Endodermal cell (in vitro differentiated cells): ENCODE measurements around the gene IGHMBP2. TPM values are rescaled to one million over a fixed set of nuclear protein-coding genes. Genes with fewer than 3 reads are reported as not detected.
A peak's percentile ranks its signal among the peaks of the same experiment; 100 is the strongest.

Source experiments
- DNase-seq: peaks from one replicate; pipeline ENCODE4 v3.0.0-alpha.2; 2017
- H3K27ac ChIP-seq: 2 replicates; pipeline ENCODE4 v1.5.1; 2013; ENCODE audit warnings: mild to moderate bottlenecking, low read depth, low read length, moderate library complexity
- H3K27me3 ChIP-seq: 2 replicates; pipeline ENCODE4 v1.6.1; 2013; ENCODE audit warnings: mild to moderate bottlenecking, low read length, moderate library complexity; ENCODE audit not compliant: insufficient read depth, control insufficient read depth, poor library complexity, severe bottlenecking
- H3K36me3 ChIP-seq: 2 replicates; pipeline ENCODE4 v1.7.0; 2013; ENCODE audit warnings: mild to moderate bottlenecking, low read length, moderate library complexity; ENCODE audit not compliant: control insufficient read depth, insufficient read depth
- H3K4me1 ChIP-seq: one replicate; pipeline ENCODE4 v1.7.0; 2013; ENCODE audit warnings: low read length; ENCODE audit not compliant: control insufficient read depth, insufficient read depth
- H3K4me3 ChIP-seq: 2 replicates; pipeline ENCODE4 v1.5.1; 2013; ENCODE audit warnings: mild to moderate bottlenecking, low read length, moderate library complexity
- H3K9ac ChIP-seq: 2 replicates; pipeline ENCODE4 v1.6.1; 2013; ENCODE audit warnings: mild to moderate bottlenecking, low read length, moderate library complexity; ENCODE audit not compliant: poor library complexity, severe bottlenecking; ENCODE audit errors: extremely low read depth
- H3K9me3 ChIP-seq: 2 replicates; pipeline ENCODE4 v1.6.1; 2013; ENCODE audit warnings: mild to moderate bottlenecking, low read length, moderate library complexity; ENCODE audit not compliant: control insufficient read depth
- H3K27ac Mint-ChIP-seq: 2 replicates; pipeline ENCODE4 v1.8.0; 2020; ENCODE audit warnings: mixed read lengths
- H3K27me3 Mint-ChIP-seq: 2 replicates; pipeline ENCODE4 v1.8.0; 2021; ENCODE audit warnings: mild to moderate bottlenecking, mixed read lengths; ENCODE audit not compliant: insufficient read depth
- H3K36me3 Mint-ChIP-seq: 2 replicates; pipeline ENCODE4 v1.8.0; 2020; ENCODE audit warnings: low read depth, mixed read lengths
- H3K4me1 Mint-ChIP-seq: 2 replicates; pipeline ENCODE4 v1.8.0; 2020; ENCODE audit warnings: mixed read lengths
- H3K4me3 Mint-ChIP-seq: 2 replicates; pipeline ENCODE4 v1.8.0; 2020; ENCODE audit warnings: mild to moderate bottlenecking, moderate library complexity, mixed read lengths
- H3K9me3 Mint-ChIP-seq: 2 replicates; pipeline ENCODE4 v1.8.0; 2020; ENCODE audit warnings: mild to moderate bottlenecking, mixed read lengths
- WGBS, 2 experiments: methylation state at CpG; one replicate each; pipeline versions ENCODE4 v1.1.5 to v1.1.7; 2013; ENCODE audit warnings: missing lambda C conversion rate in 2 of 2, mixed read lengths in 1 of 2; ENCODE audit not compliant: insufficient coverage in 1 of 2, insufficient read length in 1 of 2; 5-methylcytosine and 5-hydroxymethylcytosine counted together
- total RNA-seq, 2 donors: library from RNA; stranded (reverse); fragmentation: NEBNext Ultra II Directional in 1 of 2; extraction: Animal tissue kit (Norgen Biotek cat#: 25700) in 1 of 2; gene quantifications; 2 replicates in 1 of 2; 3 replicates in 1 of 2; pipeline ENCODE4 v1.2.1, GENCODE V29; 2021
- TF ChIP-seq, protein P1 (sequence below): fragments of 200-600 bp; sonication (generic); conservative IDR thresholded peaks from 2 replicates; pipeline ENCODE4 v1.5.0; 2021; ENCODE audit warnings: antibody characterized with exemption, mild to moderate bottlenecking

Gene IGHMBP2
- total RNA-seq, 2 donors from 2014 or later, result 23.9 to 28.3 TPM

- H3K36me3 ChIP-seq, result peaks cover 70% of the 10 kb centered on the region
- Mint-ChIP-seq H3K4me1 (no peaks in the 10 kb centered on the region), H3K36me3 (peaks cover 78% of the 10 kb centered on the region), H3K27ac (peak overlapping the region; percentile 30), H3K27me3 (no peaks in the 10 kb centered on the region), H3K9me3 (peaks cover 35% of the 10 kb centered on the region), H3K4me3 (no peak overlapping the region)
- H3K9me3 ChIP-seq, result peaks cover 33% of the 10 kb centered on the region
- H3K4me3 ChIP-seq, result no peak overlapping the region
- H3K4me1 ChIP-seq, result peaks cover 5% of the 10 kb centered on the region
- no peak overlapping the region for H3K27ac ChIP-seq
- WGBS, 2 experiments, result 96 to 97% methylated on average over 5 to 6 of the region's 6 CpGs
- no peak overlapping the region for H3K9ac ChIP-seq
- no peak for DNase-seq
- TF ChIP-seq, protein P1, sequence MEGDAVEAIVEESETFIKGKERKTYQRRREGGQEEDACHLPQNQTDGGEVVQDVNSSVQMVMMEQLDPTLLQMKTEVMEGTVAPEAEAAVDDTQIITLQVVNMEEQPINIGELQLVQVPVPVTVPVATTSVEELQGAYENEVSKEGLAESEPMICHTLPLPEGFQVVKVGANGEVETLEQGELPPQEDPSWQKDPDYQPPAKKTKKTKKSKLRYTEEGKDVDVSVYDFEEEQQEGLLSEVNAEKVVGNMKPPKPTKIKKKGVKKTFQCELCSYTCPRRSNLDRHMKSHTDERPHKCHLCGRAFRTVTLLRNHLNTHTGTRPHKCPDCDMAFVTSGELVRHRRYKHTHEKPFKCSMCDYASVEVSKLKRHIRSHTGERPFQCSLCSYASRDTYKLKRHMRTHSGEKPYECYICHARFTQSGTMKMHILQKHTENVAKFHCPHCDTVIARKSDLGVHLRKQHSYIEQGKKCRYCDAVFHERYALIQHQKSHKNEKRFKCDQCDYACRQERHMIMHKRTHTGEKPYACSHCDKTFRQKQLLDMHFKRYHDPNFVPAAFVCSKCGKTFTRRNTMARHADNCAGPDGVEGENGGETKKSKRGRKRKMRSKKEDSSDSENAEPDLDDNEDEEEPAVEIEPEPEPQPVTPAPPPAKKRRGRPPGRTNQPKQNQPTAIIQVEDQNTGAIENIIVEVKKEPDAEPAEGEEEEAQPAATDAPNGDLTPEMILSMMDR, result no peak
- H3K27me3 ChIP-seq, result no peaks in the 10 kb centered on the region
Observed at GRCh38 chr11:68928136-68928880, 24.6 kb downstream of the IGHMBP2 start.

DNA sequence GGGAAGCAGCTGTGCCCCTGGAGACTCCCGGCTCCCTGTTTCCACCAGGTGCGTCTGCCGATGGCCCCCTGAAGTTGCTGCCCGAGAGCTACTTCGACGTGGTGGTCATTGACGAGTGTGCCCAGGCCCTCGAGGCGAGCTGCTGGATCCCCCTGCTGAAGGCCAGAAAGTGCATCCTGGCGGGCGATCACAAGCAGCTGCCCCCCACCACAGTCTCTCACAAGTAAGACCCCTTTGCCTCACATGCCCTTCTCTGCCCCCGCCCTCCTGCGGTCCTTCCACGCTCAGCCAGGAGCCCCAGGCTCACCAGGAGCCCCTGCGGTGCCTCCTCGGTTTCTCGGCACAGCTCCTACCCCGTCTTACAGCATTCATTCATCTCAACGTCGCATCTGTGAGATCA, 25.4 kb downstream of the IGHMBP2 start:
- Histone ChIP-seq H3K9ac (no peak overlapping the region), H3K27me3 (no peaks in the 10 kb centered on the region), H3K9me3 (peaks cover 31% of the 10 kb centered on the region), H3K4me3 (no peak overlapping the region), H3K36me3 (peaks cover 64% of the 10 kb centered on the region), H3K4me1 (peaks cover 5% of the 10 kb centered on the region), H3K27ac (no peak overlapping the region)
- no peak for DNase-seq
- WGBS, 2 experiments, result 95 to 99% methylated on average over 18 to 20 of the region's 20 CpGs
- H3K9me3 Mint-ChIP-seq, result peaks cover 33% of the 10 kb centered on the region
- no peaks in the 10 kb centered on the region for H3K27me3 Mint-ChIP-seq
- no peaks in the 10 kb centered on the region for H3K4me1 Mint-ChIP-seq
- peaks cover 71% of the 10 kb centered on the region for H3K36me3 Mint-ChIP-seq
- no peak overlapping the region for H3K27ac Mint-ChIP-seq
- H3K4me3 Mint-ChIP-seq, result no peak overlapping the region
- TF ChIP-seq, protein P1, result no peak

DNA sequence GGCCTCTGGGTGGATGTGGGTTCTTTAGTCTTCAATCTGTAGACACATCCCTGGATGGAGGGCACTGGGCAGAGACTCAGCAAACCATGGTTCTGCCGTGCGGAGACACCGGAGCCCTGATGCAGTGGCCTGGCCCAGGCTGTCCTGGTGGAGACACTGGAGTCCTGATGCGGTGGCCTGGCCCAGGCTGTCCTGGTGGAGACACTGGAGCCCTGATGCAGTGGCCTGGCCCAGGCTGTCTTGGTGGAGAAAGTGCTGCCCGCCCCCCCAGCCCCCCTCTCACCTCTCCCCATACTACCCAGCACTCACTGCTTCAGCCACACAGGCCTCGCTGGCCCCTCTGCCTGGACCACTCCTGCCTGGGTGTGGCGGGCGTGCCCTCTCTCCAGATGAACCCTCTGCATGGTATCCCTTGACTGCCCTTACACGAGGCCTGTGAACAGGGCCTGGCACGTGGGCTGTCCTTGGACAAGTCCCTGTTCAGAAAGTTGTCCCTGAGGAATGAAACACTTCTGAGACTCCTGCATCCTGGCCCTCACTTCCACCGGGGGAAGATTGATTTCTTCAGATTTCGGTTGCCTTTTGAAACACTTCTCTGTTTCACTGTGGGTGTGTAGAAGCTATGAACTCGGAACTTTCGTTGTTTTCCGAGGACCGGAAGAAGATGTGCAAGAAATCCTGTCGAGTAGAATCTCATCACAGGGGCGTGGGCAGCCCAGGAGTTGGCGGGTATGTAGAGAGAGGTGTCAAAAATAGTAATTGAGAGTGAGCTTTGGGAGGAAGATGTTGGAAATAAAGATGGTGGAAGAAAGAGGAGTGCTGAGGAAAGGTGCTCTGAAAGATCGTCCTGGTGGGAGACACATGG, 26.2 kb downstream of the IGHMBP2 start:
- TF ChIP-seq, protein P1, result no peak
- H3K4me1 Mint-ChIP-seq, result no peaks in the 10 kb centered on the region
- H3K4me3 ChIP-seq, result no peak overlapping the region
- 90 to 95% methylated on average over 17 to 20 of the region's 20 CpGs for WGBS, 2 experiments
- H3K27me3 Mint-ChIP-seq, result no peaks in the 10 kb centered on the region
- H3K9ac ChIP-seq, result no peak overlapping the region
- peaks cover 5% of the 10 kb centered on the region for H3K4me1 ChIP-seq
- no peak overlapping the region for H3K4me3 Mint-ChIP-seq
- peaks cover 63% of the 10 kb centered on the region for H3K36me3 ChIP-seq
- H3K27me3 ChIP-seq, result no peaks in the 10 kb centered on the region
- peaks cover 23% of the 10 kb centered on the region for H3K9me3 ChIP-seq
- H3K27ac ChIP-seq, result no peak overlapping the region
- no peak overlapping the region for H3K27ac Mint-ChIP-seq
- DNase-seq, result no peak
- peaks cover 68% of the 10 kb centered on the region for H3K36me3 Mint-ChIP-seq
- peaks cover 25% of the 10 kb centered on the region for H3K9me3 Mint-ChIP-seq
